ENCODE data around the gene MDM2. TPM values are rescaled to one million over a fixed set of nuclear protein-coding genes. Genes with fewer than 3 reads are reported as not detected.

Gene MDM2
- total RNA-seq, 4 donors from 2014 or later = 39.5 to 84.1 (median 61.8) TPM

DNA sequence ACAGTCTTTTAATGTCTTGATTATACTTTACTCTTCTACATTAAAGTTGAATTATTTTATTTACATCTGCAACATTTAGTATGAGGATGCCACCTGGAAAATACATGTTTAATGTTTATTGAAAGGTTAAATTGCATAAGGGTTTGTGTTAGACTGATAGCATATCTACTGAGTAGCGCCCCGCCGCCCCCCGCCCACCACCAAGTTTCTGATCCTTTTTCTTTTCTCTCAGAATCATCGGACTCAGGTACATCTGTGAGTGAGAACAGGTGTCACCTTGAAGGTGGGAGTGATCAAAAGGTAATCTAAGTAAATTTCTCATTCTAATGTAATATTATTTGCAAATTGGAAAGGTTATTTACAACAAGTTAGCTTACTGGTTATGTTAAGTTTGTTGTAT lies 16.2 kb downstream of the MDM2 start:
- H3K36me3 ChIP-seq = peaks cover 84% of the 10 kb centered on the region
- no peak for DNase-seq (ENCODE audit: low spot score in 2 of 2)
- H3K27ac ChIP-seq = no peak overlapping the region
- H3K4me1 ChIP-seq = no peaks in the 10 kb centered on the region
- 98% methylated on average over 5 of the region's 5 CpGs for WGBS
- TF ChIP-seq, protein P1, sequence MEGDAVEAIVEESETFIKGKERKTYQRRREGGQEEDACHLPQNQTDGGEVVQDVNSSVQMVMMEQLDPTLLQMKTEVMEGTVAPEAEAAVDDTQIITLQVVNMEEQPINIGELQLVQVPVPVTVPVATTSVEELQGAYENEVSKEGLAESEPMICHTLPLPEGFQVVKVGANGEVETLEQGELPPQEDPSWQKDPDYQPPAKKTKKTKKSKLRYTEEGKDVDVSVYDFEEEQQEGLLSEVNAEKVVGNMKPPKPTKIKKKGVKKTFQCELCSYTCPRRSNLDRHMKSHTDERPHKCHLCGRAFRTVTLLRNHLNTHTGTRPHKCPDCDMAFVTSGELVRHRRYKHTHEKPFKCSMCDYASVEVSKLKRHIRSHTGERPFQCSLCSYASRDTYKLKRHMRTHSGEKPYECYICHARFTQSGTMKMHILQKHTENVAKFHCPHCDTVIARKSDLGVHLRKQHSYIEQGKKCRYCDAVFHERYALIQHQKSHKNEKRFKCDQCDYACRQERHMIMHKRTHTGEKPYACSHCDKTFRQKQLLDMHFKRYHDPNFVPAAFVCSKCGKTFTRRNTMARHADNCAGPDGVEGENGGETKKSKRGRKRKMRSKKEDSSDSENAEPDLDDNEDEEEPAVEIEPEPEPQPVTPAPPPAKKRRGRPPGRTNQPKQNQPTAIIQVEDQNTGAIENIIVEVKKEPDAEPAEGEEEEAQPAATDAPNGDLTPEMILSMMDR (IDR thresholded peaks at IDR 0.05) = no peak
- TF ChIP-seq POLR2A (IDR thresholded peaks at IDR 0.05) (no peak), POLR2AphosphoS5 (IDR thresholded peaks at IDR 0.05) (no peak), EP300 (IDR thresholded peaks at IDR 0.05) (no peak)
- no peaks in the 10 kb centered on the region for H3K27me3 ChIP-seq
- no peaks in the 10 kb centered on the region for H3K9me3 ChIP-seq
- H3K4me3 ChIP-seq = no peak overlapping the region

DNA sequence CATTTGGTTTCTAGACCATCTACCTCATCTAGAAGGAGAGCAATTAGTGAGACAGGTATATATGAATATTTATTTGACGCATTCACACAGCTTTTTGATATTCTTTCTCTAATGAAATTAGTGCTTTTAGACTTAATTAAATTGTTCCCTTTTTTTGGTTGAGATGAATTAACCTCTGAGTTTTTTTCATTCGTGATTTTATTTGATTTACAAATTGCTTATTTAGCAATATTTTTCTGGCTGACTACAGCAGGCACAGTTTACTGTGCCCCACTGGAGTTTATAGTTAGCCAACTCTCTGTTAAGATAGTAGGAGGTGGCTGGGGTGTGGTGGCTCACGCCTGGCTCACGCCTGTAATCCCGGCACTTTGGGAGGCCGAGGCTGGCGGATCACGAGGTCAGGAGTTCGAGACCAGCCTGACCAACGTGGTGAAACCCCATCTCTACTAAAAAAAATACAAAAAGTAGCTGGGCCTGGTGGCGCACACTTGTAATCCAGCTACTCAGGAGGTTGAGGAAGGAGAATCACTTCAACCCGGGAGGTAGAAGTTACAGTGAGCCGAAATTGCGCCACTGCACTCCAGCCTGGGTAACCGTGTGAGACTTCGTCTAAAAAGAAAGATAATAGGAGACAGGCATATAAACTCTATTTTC lies 16.7 kb downstream of the MDM2 start:
- H3K4me1 ChIP-seq = no peaks in the 10 kb centered on the region
- H3K27ac ChIP-seq = no peak overlapping the region
- WGBS = 95% methylated on average over 16 of the region's 16 CpGs
- H3K36me3 ChIP-seq = peaks cover 82% of the 10 kb centered on the region
- no peak overlapping the region for H3K4me3 ChIP-seq
- no peaks in the 10 kb centered on the region for H3K27me3 ChIP-seq
- TF ChIP-seq, protein P1 (IDR thresholded peaks at IDR 0.05) = no peak
- TF ChIP-seq EP300 (IDR thresholded peaks at IDR 0.05) (no peak), POLR2A (IDR thresholded peaks at IDR 0.05) (no peak), POLR2AphosphoS5 (IDR thresholded peaks at IDR 0.05) (no peak)
- H3K9me3 ChIP-seq = no peaks in the 10 kb centered on the region
- DNase-seq (ENCODE audit: low spot score in 2 of 2) = no peak

DNA sequence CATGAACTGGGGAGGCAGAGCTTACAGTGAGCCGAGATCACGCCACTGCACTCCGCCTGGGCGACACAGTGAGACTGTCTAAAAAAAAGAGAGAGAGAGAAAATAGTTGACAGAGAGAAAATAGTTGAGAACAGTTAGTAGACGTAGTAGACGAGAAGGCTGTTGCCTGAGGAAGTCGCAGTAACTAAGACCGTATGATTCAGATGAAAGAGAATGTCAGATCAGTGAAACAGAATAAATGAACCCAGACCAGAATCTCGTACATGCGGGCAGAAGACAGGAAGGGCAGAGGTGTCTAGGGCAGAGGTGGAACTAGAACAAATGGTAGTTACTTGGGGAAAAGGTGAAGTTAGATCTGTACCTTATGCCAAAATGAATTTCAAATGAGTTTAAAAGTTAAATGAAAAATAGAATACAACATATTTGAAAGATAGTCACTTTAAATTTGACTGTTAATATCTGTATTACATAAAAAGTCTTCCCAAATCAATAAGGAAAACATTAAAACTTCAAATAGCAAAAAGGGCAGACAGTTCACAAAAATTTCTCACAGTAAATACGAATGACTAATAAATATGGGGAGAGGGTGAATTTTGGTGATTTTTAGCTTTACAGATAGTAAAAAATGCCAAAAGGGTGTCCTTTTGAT lies 17.7 kb downstream of the MDM2 start:
- 93% methylated on average over 11 of the region's 11 CpGs for WGBS
- no peak overlapping the region for H3K27ac ChIP-seq
- H3K4me1 ChIP-seq = no peaks in the 10 kb centered on the region
- no peak overlapping the region for H3K4me3 ChIP-seq
- DNase-seq (ENCODE audit: low spot score in 2 of 2) = no peak
- peaks cover 81% of the 10 kb centered on the region for H3K36me3 ChIP-seq
- TF ChIP-seq EP300 (IDR thresholded peaks at IDR 0.05) (no peak), POLR2A (IDR thresholded peaks at IDR 0.05) (no peak), POLR2AphosphoS5 (IDR thresholded peaks at IDR 0.05) (no peak)
- TF ChIP-seq, protein P1 (IDR thresholded peaks at IDR 0.05) = no peak
- H3K9me3 ChIP-seq = no peaks in the 10 kb centered on the region
- no peaks in the 10 kb centered on the region for H3K27me3 ChIP-seq

DNA sequence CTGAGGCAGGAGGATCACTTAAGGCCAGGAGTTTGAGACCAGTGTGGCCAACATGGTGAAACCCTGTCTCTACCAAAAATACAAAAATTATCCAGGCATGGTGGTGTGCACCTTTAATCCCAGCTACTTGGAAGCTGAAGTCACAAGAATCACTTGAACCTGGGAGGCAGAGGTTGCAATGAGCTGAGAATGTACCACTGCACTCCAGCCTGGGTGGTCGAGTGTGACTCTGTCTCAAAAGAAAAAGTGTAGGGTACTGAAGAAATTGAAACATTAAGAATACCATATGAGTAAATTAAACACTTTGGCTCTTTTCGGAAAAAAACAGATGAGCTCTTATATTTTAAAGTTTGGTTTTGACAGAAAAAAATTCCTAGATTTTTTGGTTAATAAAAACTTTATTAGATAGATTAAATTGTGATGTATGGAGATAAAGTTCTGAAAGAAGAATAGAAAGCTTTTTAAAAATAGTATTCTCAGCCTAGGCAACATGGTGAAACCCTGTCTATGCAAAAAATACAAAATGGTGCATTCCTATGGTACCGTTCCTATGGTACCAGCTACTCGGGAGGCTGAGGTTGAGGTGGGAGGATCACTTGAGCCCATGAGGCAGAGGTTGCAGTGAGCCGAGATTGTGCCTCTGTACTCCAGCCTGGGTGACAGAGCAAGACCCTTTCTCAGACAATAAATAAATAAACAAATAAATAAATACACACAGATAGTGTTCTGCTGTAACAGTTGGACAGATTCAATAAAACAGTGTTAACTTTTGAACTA lies 20.1 kb downstream of the MDM2 start:
- no peak for DNase-seq (ENCODE audit: low spot score in 2 of 2)
- H3K4me1 ChIP-seq = no peaks in the 10 kb centered on the region
- WGBS = 86% methylated on average over 5 of the region's 5 CpGs
- TF ChIP-seq, protein P1 (IDR thresholded peaks at IDR 0.05) = no peak
- no peaks in the 10 kb centered on the region for H3K9me3 ChIP-seq
- H3K4me3 ChIP-seq = no peak overlapping the region
- H3K36me3 ChIP-seq = peaks cover 75% of the 10 kb centered on the region
- H3K27me3 ChIP-seq = no peaks in the 10 kb centered on the region
- H3K27ac ChIP-seq = no peak overlapping the region

DNA sequence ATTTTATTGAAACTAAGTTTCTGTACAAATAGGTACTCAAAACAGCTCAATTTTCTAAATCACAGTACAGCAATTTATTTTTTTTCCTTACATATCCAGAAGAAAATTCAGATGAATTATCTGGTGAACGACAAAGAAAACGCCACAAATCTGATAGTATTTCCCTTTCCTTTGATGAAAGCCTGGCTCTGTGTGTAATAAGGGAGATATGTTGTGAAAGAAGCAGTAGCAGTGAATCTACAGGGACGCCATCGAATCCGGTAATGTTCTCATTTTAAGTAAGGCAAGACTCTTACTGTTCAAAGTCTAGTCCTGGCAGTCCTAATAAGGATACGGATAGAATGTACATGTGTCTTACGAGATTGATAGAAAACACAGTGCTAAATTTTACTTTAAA lies 20.7 kb downstream of the MDM2 start:
- no peak for DNase-seq (ENCODE audit: low spot score in 2 of 2)
- Histone ChIP-seq H3K27ac (no peak overlapping the region), H3K27me3 (no peaks in the 10 kb centered on the region), H3K36me3 (peaks cover 73% of the 10 kb centered on the region), H3K4me1 (no peaks in the 10 kb centered on the region), H3K9me3 (no peaks in the 10 kb centered on the region), H3K4me3 (no peak overlapping the region)
- TF ChIP-seq POLR2A (IDR thresholded peaks at IDR 0.05) (no peak), POLR2AphosphoS5 (IDR thresholded peaks at IDR 0.05) (no peak), EP300 (IDR thresholded peaks at IDR 0.05) (no peak)
- TF ChIP-seq, protein P1 (IDR thresholded peaks at IDR 0.05) = no peak
- WGBS = 90% methylated on average over 7 of the region's 7 CpGs
